ENCODE results near the gene HOXC9. TPM values are rescaled to one million over a fixed set of nuclear protein-coding genes. Genes with fewer than 3 reads are reported as not detected.

HOXC9 gene
- 1 to 10 TPM in 4 of 12 donors, under 1 TPM in 6, not detected in 2; 0.33 to 3.2 (median 0.72) TPM for polyA plus RNA-seq (ENCODE audit: insufficient read length in 12 of 12)
- long read RNA-seq, donor 1, partial matches to known transcripts = 0 of 4 reads
- long read RNA-seq, donor 1, other reads (novel, unspliced or antisense) = 0 of 4 reads
- long read RNA-seq, donor 2 = 0 reads
- long read RNA-seq, donor 3 = 0 reads
- long read RNA-seq, donor 4, partial matches to known transcripts = 0 of 1 reads
- long read RNA-seq, donor 4, other reads (novel, unspliced or antisense) = 0 of 1 reads
- long read RNA-seq, donor 5 = 0 reads
- long read RNA-seq, donor 6 = 0 reads
- long read RNA-seq, donor 7, partial matches to known transcripts = 0 of 1 reads
- long read RNA-seq, donor 7, other reads (novel, unspliced or antisense) = 0 of 1 reads
- long read RNA-seq, donor 8, partial matches to known transcripts = 0 of 4 reads
- long read RNA-seq, donor 8, other reads (novel, unspliced or antisense) = 0 of 4 reads
- long read RNA-seq, donor 9, partial matches to known transcripts = 0 of 4 reads
- long read RNA-seq, donor 9, other reads (novel, unspliced or antisense) = 0 of 4 reads
- long read RNA-seq, donor 10, partial matches to known transcripts = 0 of 2 reads
- long read RNA-seq, donor 10, other reads (novel, unspliced or antisense) = 0 of 2 reads
- long read RNA-seq, donor 11, partial matches to known transcripts = 0 of 1 reads
- long read RNA-seq, donor 11, other reads (novel, unspliced or antisense) = 0 of 1 reads

DNA sequence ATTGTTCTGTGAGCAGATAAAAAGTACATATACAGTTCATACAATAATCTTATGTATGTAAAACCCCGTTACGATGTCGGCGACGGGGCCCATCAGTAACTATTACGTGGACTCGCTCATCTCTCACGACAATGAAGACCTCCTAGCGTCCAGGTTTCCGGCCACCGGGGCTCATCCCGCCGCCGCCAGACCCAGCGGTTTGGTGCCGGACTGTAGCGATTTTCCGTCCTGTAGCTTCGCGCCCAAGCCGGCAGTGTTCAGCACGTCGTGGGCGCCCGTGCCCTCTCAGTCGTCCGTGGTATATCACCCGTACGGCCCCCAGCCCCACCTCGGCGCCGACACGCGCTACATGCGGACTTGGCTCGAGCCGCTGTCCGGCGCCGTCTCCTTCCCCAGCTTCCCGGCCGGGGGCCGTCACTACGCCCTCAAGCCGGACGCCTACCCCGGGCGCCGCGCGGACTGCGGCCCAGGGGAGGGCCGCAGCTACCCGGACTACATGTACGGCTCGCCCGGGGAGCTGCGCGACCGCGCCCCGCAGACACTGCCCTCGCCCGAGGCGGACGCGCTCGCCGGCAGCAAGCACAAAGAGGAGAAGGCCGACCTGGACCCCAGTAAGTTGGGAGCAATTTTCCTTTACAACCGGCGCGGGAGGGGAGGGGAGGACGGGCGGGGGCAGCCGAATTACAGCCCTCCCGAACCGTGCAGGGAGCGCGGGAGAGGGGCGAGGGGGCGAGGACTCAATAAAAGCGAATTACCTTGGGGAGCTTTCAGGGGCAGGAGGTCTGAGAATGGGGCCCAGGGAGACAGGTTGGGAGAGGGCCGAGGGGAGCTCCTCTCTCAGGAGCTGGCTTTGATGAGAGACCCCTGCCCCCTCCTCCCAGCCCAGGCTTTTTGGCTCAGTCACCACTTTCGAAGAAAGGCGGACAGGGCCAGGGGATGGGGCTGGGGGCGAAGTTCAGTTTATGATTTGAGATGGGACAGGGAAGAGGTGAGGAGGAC, at the start of gene HOXC9:
Gene HOXC9, plus strand, starts transcription at position 46 of the 999 bp plus-strand sequence. Its CDS starts 28 bp downstream, at position 74.
- no peak for DNase-seq

DNA sequence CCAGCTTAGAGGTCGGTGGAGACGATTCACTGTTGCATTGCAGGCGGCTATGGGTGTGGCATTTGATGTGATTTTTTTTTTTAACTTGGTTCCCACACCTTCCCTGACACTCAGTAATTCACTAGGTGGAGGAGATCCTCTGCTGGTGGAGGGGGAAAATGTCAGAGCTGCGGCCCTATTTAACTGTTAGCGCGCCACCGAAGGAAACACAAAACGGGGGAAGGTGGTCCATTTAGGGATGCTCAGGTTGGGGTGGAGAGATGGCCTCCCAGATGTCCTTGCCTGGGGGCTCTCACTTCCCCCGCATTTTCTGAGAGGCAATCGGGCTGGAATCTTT, 49.6 kb upstream of the HOXC9 start:
- DNase-seq = no peak

DNA sequence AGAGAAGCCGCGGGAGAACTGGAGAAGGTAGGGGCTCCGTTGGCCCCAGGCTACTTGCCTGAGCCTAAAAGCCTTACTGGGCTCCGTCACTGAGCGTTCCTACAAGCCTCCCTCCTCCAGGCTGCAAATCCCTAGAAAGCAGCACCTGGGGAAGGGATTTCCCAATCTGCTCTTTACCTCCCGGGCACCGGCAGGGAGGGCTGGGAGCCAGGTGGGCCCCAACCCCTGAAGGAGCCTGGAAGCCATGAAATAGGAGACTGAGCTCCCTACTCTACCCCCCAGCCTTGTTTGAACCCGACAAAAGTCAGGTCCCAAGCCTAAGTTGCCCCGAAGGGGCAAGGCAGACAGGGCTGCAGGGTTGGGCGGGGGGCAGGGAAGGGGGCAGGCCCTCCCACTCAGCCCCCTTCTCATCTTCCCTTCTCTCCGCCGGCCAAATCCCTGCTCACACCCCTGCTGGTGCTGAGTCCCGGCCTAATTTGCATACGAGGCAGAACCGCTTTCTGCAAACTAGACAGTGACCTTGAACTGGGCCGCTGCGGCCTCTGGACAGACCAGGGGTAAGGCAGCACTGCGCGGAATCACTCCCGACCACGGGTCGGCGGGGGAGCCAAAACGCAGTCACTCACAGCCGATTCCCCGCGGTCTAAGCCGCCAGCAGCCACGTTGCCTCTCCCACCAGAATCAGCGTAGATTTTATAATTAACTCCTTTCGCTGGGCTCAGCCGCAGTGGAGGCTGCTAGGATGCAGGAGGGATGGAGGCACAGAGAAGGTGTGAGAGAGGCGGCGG, 49.0 kb upstream of the HOXC9 start:
- DNase-seq = no peak

DNA sequence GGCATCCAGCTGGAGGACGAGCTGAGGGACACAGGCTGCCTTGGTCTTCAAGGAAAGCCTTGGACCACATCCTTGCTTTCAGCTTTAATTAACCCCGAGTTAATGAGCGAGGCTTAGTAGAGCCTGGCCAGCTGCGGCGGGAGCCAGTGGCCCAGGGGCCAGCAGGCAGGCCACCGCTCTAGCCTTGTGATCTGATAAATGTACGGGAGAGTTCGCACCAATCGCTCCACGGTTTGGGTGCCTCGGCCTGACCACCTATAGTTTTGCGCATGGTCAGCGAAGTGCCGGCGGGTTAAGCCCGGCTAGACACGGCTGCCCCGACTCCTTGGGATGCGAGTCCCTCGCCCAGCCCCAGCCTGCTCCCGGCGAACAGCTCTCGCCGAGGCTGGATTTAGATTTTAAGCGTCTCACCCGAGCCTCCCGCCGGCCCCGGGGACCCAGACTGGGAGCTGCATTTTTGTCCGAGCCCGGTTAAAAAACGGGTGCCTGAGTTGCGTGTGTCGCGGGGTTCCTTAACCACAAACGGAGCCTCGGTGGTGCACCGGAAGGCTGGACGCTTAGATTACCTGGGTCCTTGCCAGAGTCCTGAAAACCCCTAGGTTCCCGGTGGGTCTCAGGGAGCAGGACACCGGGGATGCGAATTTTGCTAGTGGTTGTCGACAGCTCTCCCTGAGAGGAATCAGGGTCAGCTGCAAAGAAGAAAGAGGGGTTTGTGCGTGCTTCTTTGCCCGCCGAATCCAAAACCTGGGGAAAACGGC, 48.2 kb upstream of the HOXC9 start:
- DNase-seq = no peak

DNA sequence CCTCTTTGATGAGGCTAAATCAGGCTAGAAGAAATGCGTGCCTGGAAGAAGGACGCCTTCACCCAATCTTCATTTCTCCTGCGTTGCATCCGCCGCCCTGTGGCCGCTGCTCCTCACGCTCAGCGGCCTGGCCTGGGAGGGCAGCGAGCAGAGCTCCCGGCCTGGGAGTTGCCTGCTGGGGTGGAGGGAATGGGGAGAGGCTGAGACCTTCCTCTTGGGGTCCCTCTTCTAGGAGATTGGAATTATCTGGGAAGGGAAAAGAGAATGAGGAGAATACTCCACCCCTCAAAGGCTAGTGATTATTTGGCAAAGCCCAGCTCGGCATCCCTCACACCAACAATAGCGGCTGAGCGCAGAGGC, 47.6 kb upstream of the HOXC9 start:
- no peak for DNase-seq

DNA sequence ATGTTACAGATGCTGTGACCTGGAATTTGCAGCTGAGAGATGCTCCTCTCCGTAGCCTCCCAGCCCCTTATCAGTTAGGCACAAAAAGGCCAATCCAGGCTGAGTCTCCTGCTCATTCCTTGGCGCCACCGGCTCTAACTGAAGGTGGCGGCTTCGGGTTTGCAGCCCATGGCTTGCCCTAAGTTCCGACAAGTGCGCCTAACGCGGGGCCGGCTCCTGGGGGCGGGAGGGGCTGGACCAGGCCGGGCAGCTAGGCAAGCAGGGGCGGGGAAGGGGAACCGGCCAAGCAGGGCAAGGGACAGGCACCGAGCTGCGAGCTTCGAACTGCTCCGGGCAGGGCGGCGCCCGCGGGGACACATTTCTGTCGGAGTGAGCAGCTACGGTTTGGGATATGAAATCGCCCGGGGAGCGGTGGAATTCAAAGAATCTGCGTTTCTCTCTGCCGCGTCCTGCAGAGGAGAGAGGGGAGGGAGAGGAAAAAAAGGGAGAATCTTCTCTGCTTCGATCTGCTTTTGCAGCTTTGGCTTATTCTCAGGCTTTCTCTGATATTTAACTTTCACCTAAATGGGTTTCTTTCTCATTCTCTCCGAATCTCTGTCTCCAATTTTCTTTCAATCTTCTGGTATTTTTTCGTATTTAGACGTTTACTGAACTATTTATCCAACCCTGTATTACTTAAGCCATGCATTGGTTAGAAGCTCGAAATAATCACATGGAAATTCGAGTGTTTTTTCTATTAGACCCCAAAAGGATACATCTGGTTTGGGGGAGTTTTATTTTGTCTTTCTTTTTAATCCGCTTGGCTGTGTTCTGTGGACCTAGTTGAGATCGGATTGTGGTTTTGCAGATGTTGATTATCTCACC, 46.9 kb upstream of the HOXC9 start:
- DNase-seq = no peak

DNA sequence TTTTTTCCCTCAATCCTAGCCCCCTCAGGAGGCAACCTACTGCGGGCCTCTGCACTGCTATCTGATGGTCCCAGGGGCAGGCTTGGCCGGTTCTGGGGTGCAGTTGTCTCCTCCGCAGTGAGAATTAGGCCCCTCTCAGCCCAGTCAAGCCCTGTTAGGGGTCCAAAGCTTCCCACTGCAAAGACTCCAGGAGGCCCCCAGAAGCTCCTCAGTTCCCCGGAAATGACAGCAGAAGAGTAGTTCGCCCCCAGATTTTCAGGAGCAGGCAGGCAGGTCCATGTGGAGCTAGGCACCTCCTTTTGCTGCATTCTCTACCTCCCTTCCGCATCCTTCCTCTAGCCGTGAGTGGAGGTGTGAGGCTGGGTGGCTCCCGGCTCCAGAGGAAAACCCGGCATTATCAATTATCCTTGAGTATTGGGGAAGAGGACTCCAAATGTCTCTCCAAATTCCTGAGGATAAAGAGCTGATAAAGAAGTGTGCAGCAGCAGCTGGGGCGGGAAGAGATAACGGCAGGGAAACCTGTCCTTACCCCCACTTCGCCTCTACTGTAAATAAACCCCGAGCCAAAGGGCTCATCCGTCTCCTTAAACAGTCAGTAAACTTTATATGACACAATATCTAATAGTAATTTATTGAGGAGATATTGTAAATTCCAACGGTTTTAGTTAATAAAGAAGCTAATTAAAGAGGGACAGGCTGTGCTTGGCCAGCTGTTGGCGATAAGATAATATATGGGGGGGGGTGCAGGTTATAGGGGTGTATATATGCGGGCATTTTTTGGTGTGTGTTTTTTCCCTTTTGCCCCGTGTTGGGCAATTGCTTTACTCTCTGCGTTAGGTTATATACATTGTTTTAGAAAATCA, 45.9 kb upstream of the HOXC9 start:
- DNase-seq = no peak

DNA sequence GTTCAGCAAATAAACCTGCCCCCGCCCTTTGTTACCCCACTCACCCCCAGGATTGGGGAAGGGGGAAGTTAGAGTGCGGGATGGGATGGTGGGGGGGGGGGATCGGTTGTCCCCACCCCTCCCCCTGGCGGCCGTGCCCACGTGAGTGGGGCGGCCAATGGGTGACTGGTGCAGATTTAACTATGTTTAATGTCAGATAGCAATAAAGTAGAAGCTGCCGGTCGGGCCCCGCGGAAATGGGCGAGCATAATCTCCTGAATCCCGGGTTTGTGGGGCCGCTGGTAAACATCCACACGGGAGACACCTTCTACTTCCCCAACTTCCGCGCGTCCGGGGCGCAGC, 45.3 kb upstream of the HOXC9 start, which contains the start of gene HOXC12:
Gene HOXC12, plus strand, starts transcription at position 210 of the 342 bp plus-strand sequence. Its CDS starts 27 bp downstream, at position 237.
- no peak for DNase-seq

DNA sequence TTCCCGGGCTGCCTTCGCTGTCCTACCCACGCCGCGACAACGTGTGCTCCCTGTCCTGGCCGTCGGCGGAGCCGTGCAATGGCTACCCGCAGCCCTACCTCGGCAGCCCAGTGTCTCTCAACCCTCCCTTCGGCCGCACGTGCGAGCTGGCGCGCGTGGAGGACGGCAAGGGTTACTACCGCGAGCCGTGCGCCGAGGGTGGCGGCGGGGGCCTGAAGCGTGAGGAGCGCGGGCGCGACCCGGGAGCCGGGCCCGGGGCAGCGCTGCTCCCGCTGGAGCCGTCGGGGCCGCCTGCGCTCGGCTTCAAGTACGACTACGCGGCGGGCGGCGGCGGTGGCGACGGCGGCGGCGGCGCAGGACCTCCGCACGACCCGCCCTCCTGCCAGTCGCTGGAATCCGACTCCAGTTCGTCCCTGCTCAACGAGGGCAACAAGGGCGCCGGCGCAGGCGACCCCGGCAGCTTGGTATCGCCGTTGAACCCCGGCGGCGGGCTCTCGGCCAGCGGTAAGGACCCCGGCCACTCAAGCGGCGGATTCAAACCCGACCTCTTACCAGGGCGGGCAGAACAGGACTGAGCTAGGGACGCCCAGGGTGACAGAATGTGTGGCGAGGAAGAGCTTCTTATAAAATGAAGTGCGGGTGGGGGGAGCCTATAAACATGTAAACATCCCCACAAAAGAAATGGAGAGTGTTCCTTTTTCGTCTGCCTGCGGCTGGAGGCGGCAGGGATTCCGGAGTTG, 44.8 kb upstream of the HOXC9 start:
- DNase-seq = no peak

DNA sequence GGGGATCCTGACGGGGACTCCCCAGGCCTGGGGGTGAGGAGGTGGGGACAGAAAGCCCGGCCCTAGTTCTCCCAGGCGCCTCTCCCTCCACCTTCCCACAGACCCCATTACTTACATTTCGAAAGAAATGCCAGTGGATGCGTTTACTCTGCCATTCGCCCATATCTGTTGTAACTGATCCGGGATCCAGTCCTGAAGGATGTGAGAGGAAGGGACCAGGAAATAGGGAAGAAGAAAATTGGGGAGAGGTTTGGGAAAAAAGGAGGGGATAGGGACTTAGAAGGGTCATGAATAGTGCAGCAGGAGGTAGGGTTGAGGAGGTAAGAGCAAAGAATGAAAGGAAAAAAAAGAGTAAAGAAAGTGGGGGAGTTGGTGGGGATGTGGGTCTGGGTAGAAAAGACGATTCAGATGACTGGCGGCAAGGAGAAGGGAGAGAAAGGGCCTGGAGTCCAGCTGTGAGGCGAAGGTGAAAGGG, 44.1 kb upstream of the HOXC9 start:
- DNase-seq = no peak

DNA sequence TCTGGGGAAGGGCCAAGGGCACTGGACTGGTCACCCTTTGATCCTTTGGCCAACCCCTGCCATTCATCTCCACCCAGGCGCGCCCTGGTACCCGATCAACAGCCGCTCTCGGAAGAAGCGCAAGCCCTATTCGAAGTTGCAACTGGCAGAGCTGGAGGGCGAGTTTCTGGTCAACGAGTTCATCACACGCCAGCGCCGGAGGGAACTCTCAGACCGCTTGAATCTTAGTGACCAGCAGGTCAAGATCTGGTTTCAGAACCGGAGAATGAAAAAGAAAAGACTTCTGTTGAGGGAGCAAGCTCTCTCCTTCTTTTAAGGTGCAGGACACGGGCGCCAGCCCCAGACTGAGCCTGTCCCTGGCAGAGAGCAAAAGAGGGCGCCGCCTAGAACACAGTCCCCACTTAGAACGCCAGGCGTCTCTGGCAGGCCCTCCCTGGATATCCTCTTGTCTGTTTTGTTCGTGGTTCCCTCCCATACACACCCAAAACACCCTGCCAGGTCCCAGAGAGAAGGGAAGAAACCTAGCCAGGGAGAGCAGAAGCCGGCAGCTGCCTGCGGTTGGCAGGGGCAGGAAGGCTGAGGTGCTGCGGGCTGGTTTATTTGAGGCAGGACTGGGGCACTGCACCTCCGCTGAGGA, 43.6 kb upstream of the HOXC9 start:
- no peak for DNase-seq

DNA sequence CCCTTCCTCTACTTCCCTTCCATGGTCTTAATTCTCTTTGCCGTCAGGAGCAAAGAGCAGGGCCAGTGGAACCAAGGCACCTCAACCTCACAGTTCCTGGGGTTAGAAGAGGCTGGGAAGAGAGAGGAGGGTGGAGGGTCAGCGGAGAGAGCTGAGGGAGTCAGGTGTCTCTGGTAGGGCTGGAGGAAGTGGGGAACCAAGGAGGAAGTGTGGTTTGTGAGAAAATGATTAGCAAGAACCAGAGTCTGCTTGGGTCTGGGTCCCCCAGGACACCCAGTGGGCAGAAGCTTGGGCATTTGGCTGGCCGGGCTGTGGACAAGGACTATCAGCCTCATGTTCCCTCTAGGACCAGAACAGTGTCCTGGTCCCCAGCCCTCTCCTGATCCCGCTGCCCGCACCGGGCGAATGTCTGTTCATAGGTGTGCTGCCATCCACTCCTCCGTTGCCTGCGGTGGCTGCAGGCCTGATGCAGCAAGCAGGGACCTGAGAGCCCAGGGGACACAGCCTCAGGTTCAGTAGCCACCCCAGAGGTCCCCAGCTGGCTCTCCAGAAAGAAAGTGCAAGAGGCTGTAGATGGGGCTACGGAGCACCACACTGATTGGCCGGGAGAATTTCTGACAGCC, 42.9 kb upstream of the HOXC9 start:
- DNase-seq = no peak

DNA sequence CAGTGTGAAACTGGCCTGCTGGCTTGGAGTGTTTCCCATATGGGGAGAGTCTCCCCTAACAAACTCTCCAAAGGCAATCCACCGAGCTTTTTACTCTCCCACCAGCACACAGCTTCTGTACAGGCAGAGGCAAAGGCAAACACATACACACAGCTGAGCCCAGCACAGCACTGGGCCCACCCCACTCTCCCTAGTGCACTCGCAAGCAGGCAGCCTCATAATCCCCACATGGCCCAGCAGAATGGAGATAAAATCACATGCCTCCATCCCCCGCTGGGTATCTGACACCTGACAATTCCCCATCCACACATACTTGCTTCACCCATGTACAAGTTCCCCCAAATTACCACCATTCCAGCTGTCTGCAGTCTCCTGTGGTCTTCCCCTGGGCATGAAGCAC, 41.8 kb upstream of the HOXC9 start:
- no peak for DNase-seq

DNA sequence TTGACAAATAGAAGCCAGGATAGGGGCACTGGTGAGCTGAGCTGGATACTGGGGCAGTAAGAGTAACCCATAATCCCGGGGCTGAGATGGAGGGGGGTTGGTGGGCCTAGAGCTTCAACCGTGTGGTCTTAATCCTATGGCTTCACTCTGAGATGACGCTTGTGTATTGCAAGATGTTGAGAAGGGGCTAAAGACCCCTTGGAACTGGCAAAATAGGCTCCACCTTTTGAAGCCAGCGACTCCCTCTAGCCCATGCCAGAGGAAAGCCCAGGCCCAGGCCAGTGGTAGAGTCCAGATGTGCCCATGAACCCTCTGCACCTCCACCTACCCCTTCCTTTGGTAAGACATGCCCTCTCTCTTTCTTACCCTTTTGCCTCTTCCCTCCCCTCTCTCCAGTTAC, 40.6 kb upstream of the HOXC9 start:
- no peak for DNase-seq

DNA sequence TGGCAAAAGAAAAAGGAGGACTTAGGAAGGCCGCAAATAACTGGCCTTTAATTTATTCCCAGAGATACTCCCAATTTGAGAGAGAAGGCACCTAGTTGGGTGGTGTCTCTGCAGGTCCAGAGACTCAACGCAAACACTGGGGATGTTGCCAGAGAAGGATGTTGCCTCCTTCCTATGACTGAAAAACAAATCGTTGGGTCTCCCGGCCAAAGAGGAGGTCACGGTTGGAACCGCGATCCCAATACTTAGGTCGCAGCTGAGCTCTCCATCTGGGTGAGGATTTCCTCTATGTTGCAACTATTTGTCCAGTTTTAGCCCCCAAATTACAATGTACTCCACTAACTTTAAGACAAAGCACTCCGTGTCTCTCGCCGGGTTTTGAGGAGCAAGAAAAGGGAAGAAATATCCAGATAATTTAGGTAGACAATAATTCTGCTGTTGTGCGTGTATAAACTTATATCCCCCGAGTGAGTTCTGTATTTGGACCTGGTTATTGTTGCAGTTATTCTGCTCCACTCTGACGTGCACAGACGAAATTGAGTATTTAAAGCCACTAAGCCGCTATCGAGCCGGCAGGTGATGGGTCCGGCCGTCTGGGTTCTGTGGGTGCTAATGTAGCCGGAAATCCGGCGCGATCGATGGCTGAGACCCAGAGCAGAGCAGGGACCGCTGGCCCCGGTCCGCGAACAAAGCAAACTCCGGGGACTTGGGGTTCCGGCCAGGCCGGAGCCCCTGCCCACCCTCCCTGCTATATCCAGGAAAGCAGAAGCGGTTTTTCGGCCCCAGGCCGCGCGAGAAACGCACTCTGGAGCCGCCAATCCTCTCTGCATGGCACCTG, 39.6 kb upstream of the HOXC9 start:
- DNase-seq = no peak
